Testis (tissue), 5 donors: Measurements from ENCODE around the gene KCP. TPM values are rescaled to one million over a fixed set of nuclear protein-coding genes. Genes with fewer than 3 reads are reported as not detected.

ENCODE experiments used
- DNase-seq: peaks from one replicate; pipeline ENCODE4 v3.0.0-alpha.2; 2019
- H3K27ac ChIP-seq, 2 donors: fragments of 200-600 bp; sonication (generic); one replicate each; pipeline ENCODE4 v1.5.1; 2019
- H3K27me3 ChIP-seq: fragments of 200-600 bp; sonication (generic); one replicate; pipeline ENCODE4 v1.5.1; 2019
- H3K36me3 ChIP-seq: fragments of 200-600 bp; sonication (generic); one replicate; pipeline ENCODE4 v1.5.1; 2017; ENCODE audit warnings: low read depth; ENCODE audit errors: missing control alignments
- H3K4me1 ChIP-seq: fragments of 200-600 bp; sonication (generic); one replicate; pipeline ENCODE4 v1.5.1; 2019
- H3K4me3 ChIP-seq, 2 donors: fragments of 200-600 bp; sonication (generic); one replicate each; pipeline ENCODE4 v1.5.1; 2017 to 2019
- H3K9me3 ChIP-seq: fragments of 200-600 bp; sonication (generic); one replicate; pipeline ENCODE4 v1.5.1; 2017
- POLR2A ChIP-seq: fragments of 450-650 bp; IDR thresholded peaks from one replicate; pipeline ENCODE4 v1.6.1; 2017; ENCODE audit warnings: antibody characterized with exemption, mild to moderate bottlenecking, moderate library complexity
- WGBS, 2 donors: methylation state at CpG; one replicate each; pipeline ENCODE4 v1.1.5; 2018; 5-methylcytosine and 5-hydroxymethylcytosine counted together
- intact Hi-C: fragments of 100-400 bp; cut with DNase I; formaldehyde crosslinking; loops from one replicate; pipeline ENCODE4 v1.15.1; 2023; ENCODE audit warnings: low total_unique reads
- long read RNA-seq, 2 donors: transcript quantifications; one replicate each; lab custom pipeline, GENCODE V29; 2026
- polyA plus RNA-seq: library from polyadenylated mRNA; stranded (reverse); fragments of 350-450 nt; fragmentation: Illumina TruSeq; extraction: RNeasy Lipid Tissue Mini Kit (QIAGEN cat#74804); gene quantifications from one replicate; pipeline ENCODE4 v1.2.3, GENCODE V29; 2014; ENCODE audit warnings: low read depth, low replicate concordance; ENCODE audit not compliant: insufficient read depth
- total RNA-seq, 2 donors: library from RNA; depleted of rRNA; stranded (reverse); fragments of >200 nt; gene quantifications; one replicate each; pipeline ENCODE4 v1.2.3, GENCODE V29; 2016
- TF ChIP-seq, protein P1 (sequence below), 3 experiments: fragments of 450-650 bp in 2 of 3; fragments of 200-600 bp in 1 of 3; sonication (generic) in 1 of 3; IDR thresholded peaks; one replicate each; pipeline ENCODE4 v1.5.1; 2016 to 2019; ENCODE audit warnings: antibody characterized with exemption in 3 of 3, mild to moderate bottlenecking in 2 of 3, moderate library complexity in 1 of 3

Gene KCP
- 1 to 10 TPM in 1 of 2 donors, under 1 TPM in 1; 0.68 to 1.2 TPM for total RNA-seq
- polyA plus RNA-seq: 1.4 TPM
- long read RNA-seq, donor 1: 0 reads
- long read RNA-seq, donor 2: 0 reads

- TF ChIP-seq, protein P1, sequence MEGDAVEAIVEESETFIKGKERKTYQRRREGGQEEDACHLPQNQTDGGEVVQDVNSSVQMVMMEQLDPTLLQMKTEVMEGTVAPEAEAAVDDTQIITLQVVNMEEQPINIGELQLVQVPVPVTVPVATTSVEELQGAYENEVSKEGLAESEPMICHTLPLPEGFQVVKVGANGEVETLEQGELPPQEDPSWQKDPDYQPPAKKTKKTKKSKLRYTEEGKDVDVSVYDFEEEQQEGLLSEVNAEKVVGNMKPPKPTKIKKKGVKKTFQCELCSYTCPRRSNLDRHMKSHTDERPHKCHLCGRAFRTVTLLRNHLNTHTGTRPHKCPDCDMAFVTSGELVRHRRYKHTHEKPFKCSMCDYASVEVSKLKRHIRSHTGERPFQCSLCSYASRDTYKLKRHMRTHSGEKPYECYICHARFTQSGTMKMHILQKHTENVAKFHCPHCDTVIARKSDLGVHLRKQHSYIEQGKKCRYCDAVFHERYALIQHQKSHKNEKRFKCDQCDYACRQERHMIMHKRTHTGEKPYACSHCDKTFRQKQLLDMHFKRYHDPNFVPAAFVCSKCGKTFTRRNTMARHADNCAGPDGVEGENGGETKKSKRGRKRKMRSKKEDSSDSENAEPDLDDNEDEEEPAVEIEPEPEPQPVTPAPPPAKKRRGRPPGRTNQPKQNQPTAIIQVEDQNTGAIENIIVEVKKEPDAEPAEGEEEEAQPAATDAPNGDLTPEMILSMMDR (IDR thresholded peaks at IDR 0.05): no peak
- no peak for TF ChIP-seq POLR2A
- peak within 1 kb of the TSS in 1 of 2 donors; percentile 20 for H3K4me3 ChIP-seq
- DNase-seq: no peak
- intact Hi-C loops: no loop called here
- 30 to 41% methylated on average over 14 to 19 of the region's 34 CpGs for WGBS, 2 donors
- no peaks in the 10 kb centered on the region for H3K27me3 ChIP-seq
- no peaks in the 10 kb centered on the region for H3K9me3 ChIP-seq
- H3K27ac ChIP-seq: no peak within 1 kb of the TSS
- H3K4me1 ChIP-seq: peaks cover 3% of the 10 kb centered on the region
- H3K36me3 ChIP-seq: no peaks in the 10 kb centered on the region
Observed at GRCh38 chr7:128910569-128910945, at the start of gene KCP. Gene KCP (minus strand): TSS chr7:128910709. CDS start chr7:128910676, 33 bp downstream.

- DNase-seq: no peak
- Histone ChIP-seq H3K4me1 (no peaks in the 10 kb centered on the region), H3K9me3 (no peaks in the 10 kb centered on the region), H3K4me3 (no peak overlapping the region), H3K27ac (no peak overlapping the region), H3K27me3 (no peaks in the 10 kb centered on the region), H3K36me3 (no peaks in the 10 kb centered on the region)
- TF ChIP-seq POLR2A: no peak
- TF ChIP-seq, protein P1 (IDR thresholded peaks at IDR 0.05): no peak
- WGBS, 2 donors: 75 to 86% methylated on average over 4 of the region's 4 CpGs
- intact Hi-C loops: no loop called here
Observed at GRCh38 chr7:128959296-128959695, 48.8 kb upstream of the KCP start.

DNA sequence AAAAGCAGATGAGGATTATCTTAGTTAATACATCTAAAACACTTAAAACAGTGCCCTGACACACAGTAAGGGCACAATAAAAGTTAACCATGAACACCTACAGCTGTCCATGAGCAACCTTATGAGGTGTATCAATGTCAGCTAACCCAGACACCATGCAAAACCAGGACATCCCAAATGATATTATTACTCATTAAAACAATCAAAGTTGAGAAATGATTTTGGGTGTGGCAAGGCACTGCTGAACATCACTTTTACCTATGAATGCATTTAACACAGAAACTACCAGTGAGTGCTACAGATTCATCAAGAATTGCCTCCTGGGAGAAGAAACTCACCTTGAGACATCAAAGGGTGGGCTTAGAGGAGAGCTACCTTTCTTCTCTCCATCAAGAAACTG lies 45.5 kb upstream of the KCP start:
- no peak for DNase-seq
- TF ChIP-seq, protein P1 (IDR thresholded peaks at IDR 0.05): no peak
- no peak for TF ChIP-seq POLR2A

DNA sequence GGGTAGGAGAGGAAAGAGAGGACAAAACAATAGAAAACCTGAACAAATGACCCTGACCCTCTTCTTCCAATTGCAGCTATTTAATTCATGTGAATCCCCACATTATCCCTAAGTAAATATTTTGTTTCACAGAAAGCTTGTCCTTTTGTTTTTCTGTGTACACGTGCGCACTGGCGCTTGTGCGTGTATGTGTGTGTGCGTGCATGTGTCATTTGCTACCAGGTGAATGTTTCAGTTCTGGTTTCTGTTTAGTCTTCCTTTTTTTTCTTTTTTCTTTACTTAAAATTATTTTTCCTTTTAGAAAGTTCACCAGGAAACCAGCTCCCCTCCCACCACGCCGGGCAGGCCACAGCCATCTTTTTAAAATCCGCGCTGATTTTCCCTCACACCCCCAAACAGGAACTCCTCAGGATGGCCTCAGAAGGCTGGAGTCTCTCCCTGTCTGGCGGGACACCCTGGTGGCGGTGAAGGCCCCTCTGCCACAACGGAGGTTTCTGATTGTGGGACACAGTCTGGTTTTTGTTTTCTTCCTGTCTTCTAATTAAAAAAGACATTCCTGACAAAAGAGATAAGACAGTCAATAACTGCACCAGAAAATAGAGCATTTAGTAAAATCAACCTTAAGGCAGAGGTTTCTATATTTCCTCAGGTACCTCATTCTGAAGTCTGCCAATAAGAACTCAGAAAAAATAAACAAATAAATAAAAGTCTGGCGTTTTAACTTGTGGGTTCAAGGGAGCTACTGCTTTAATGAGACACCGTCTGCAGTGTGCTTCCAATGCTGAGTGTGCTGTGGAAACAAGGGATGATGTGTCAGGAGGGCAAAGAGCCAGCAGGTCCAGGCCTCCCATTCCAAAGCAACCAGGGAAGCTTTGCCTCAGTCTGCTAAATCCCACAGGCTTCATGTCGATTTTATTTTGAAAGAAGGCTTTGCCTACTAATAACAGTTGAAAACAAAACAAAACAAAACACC lies 44.6 kb upstream of the KCP start:
- Histone ChIP-seq H3K4me1 (no peaks in the 10 kb centered on the region), H3K9me3 (no peaks in the 10 kb centered on the region), H3K36me3 (no peaks in the 10 kb centered on the region), H3K4me3 (no peak overlapping the region), H3K27ac (no peak overlapping the region), H3K27me3 (no peaks in the 10 kb centered on the region)
- intact Hi-C loops: no loop called here
- TF ChIP-seq, protein P1 (IDR thresholded peaks at IDR 0.05): no peak
- DNase-seq: no peak
- 73 to 77% methylated on average over 15 of the region's 15 CpGs for WGBS, 2 donors

More for the DNA sequence above, 45.5 kb upstream of the KCP start:
- Histone ChIP-seq H3K9me3 (no peaks in the 10 kb centered on the region), H3K4me1 (no peaks in the 10 kb centered on the region), H3K27me3 (no peaks in the 10 kb centered on the region), H3K27ac (no peak overlapping the region), H3K4me3 (no peak overlapping the region), H3K36me3 (no peaks in the 10 kb centered on the region)
- intact Hi-C loops: no loop called here
